SH-SY5Y (cell line): ENCODE data around the gene RAPGEF1.

ENCODE experiments used
- GATA2 ChIP-seq: IDR thresholded peaks from 2 replicates; pipeline ENCODE4 v1.6.1; 2011; ENCODE audit warnings: mild to moderate bottlenecking, low read depth, low read length
- GATA3 ChIP-seq: IDR thresholded peaks from 2 replicates; pipeline ENCODE4 v1.6.1; 2011; ENCODE audit warnings: low read depth, mild to moderate bottlenecking, low read length, moderate library complexity

RAPGEF1 gene

DNA sequence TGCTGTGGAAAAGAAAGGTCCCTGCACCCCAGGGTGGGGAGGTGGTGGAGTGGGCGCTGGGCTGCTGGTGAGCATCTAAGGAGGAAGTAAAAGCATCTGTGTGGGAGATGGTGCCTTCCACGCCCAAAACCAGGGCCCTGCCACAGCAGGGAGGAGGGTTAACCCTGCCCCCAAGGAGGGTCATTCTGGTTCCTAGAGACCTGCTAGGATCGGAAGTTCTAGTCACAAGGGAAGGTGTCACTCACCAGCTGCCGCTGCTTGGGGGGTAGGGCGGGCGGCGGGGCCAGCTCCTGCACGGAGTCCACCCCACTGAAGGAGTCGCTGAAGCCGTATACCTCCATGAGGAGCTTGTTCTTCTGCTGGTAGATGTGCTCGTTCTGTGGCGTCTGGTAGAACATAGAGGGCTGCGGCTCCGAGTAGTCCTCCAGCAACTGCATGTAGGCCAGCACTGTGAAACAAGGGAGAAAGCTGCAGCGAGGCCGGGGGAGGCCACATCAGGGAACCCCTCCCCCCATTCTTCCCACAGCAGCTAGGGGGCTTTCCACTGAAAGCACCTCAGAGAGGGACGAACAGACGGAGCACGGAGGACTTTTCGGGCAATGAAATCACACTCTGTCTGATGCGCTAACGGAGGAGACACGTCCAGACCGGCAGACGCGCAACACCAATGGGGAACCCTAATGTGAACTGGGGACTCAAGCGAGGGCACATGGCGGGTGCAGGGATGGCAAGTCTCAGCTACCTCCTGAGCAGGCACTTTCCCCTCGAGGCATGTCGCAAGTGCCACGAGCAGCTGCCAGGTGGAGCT lies 118.1 kb downstream of the RAPGEF1 start:
- TF ChIP-seq GATA2 (no peak), GATA3 (no peak)

DNA sequence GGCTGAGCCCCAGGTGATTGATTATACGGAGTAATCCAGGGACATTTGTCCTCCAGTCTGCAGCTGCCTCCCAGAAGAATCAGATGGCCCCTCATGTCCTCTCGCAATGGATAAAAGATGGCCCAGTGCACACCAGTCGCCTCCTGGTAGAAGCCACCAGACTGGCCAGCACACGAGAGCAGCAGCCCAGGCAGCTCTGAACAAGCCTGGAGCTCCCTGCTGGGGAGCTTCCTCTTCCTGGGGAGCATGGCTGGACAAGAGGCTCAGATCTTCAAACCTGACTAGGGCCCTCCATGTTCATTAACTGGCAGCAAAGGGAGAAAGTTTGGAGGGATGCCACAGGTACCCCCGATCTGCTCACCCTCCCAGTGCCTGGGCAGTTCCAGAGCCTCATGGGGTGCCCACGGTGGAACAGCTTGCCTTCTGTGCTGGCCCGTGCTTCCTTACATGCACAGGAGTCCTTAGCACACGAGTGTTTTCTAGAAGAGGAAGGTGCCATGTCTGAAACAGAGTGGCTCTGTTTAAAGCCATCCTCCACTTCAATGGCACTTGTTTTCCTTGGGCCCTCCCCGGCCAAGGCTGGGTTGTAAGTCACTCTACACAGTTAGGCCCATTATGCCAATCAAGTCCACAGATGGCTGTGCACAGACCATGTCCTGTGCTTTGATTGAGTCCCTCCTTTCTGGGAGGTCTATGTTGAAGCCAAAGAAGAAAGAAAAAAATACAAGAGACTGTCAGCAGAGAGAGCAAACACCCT lies 118.9 kb downstream of the RAPGEF1 start:
- no peak for TF ChIP-seq GATA3
- TF ChIP-seq GATA2, result no peak

DNA sequence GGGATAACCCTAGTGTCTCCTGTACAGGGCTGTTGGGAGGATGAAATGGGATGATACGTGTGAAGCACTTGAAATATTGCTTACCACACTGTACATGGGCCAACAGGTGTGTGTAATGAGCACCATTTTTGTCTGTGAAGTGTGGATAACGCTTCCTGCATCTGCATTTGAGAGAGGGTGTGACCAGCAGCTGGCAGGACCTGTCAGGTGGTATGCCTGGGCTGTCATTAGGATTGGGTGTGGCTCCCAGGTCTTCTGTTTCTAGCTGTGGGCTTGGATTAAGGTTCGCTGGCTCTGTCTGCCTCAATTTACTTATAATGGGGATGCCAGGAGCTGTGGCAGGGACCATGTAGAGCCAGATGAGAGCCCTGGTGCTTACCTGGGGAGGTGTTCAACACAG lies 120.2 kb downstream of the RAPGEF1 start:
- TF ChIP-seq GATA3 (no peak), GATA2 (no peak)

DNA sequence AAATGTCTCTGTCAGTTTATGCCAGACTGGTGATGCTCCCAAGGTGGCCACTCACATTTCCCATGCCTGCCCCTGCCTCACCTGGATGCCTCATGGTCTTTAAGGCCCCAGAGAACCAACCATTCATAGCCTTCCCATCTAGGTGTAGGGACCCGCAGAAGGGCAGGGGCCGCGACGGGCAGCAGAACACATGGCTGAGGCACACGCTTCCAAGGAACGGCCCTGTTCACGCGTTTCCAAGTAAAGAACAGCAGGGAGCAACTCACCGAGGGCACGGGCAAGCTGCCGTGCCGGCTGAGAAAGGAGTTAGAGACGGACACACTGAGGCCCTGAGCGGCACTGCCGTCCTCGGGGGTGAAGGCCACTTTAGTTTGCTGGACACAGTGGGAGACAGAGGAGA lies 121.1 kb downstream of the RAPGEF1 start:
- TF ChIP-seq GATA3, result no peak

DNA sequence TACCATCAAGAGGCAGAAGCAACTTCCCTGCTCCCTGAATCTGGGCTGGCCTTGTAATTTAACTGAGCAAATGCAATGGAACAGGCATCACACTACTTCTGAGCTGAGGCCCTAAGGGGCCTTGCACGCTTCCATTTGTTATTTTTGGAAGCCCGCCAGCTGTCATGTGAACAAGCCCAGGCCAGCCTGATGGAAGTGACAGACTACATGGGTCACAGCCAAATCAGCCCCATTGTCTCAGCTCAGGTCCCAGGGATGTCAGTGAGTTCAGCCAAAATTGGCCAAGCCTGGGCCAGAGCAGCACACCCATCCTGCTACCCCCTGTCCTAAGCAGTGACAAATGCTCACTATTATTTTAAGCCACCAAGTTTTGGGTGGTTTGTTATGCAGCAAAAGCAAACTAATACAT lies 121.8 kb downstream of the RAPGEF1 start:
- no peak for TF ChIP-seq GATA2
- no peak for TF ChIP-seq GATA3

DNA sequence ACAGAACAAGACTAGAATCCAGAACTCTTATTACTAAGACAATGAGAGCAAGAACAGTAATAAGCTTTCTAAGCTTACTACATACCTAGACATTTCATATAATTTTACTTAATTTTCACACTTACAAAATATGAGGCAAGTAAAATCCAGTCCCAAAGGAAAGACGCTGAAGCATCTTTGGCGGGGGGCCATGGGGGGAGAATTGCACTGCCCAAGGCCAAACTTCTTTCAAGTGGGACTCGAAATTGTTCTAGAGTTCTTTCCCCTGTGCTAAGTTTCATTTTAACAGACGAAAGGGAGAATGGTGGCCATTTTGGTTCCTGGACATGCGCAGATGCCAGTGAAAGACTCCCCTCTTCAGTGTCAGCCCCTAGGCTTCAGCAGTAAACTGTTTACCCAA lies 122.3 kb downstream of the RAPGEF1 start:
- no peak for TF ChIP-seq GATA3
- TF ChIP-seq GATA2, result no peak

DNA sequence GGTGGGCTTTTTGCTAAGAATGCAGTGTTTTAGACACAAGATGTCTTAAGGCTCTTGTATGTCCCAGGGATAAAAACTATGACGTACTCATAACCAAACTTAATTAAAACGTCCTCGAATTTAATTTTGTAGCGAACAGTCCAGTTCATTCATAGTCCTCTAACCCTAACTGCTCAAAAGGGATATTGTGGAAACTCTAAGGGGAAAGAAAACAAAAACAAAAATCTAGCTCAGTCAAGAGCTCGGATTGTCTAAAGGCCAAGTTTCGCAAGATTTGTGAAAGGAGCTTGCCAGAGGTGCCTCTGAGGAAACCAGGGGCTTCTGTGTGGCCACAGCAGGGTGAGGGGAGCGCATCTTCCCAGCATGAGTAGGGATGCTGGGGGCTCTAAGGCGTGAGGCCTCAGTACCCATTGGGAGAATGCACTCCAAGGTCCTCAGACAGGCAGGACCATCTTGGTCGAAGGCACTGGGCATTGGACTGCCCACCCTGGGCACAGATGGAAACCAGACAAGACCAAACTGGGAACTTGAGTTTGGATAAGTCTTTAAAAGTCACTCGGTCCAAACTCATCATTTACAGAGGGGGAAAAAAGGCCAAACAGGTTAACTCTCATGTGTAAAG lies 122.8 kb downstream of the RAPGEF1 start:
- TF ChIP-seq GATA3, result no peak
- no peak for TF ChIP-seq GATA2

DNA sequence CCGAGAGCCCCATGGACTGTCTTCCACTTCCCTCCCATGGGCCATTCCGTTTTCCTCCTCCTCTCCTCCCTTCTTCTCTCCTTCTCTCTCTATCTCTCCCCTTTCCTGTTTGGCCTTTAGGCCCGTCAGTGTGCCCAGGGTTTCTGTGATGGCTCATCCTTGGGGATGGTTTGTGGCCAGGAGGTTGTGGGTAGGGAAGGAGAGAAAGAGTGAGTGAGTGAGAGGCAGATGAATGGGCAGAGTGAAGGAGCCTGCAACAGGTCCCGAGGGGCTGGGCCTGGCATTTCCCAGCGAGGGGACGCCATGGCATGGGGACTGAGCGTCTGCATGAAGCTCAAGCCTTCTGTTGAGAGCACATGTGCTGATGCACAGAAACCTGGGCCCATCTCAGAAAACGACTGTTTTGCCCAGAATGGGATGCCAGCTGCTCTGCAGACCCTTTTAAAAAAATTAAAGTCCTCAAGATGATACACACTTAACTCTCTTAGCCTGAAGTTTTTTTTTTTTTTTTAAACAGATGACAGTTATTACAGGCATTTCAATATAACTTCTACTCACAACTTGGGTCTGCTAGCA lies 125.4 kb downstream of the RAPGEF1 start:
- TF ChIP-seq GATA2 (no peak), GATA3 (no peak)

DNA sequence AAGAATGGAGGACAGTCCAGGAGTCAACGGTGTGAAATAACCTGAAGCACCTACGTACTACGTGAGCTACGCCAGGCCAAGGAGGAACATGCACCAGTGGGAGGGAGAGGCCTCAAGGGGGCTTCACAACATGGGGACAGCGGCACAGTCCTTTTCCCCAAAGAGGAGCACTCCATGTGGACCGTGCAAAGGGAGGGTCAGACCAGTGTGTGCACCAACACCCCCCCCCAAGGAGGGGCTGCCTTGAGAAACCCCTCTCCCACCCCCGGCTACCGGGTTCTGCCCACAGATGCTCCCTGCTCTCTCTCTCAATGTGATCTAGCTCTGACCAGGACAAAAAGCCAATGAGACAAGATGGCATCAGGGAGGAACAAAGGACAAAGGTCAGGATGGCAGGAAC lies 126.0 kb downstream of the RAPGEF1 start:
- no peak for TF ChIP-seq GATA2
- TF ChIP-seq GATA3, result no peak

DNA sequence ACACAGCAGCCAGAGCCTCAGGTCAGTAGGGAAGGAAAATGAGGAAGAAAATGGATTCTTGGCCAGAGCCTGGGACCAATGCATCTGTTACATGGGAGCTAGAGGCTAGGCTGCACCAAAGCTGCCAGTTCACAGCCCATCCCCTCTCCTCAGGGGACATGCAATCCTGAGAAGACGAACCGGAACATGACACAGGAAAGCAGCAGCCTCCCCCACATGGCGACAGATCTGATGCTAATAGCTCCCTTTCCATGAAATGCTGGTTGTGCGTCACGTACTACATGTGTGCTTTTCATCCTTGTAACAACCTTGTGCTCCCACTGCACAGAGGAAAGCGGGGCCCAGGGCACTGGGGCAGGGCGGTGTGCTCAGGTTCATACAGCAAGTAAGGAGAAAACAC lies 127.0 kb downstream of the RAPGEF1 start:
- TF ChIP-seq GATA2, result no peak
- TF ChIP-seq GATA3, result no peak

DNA sequence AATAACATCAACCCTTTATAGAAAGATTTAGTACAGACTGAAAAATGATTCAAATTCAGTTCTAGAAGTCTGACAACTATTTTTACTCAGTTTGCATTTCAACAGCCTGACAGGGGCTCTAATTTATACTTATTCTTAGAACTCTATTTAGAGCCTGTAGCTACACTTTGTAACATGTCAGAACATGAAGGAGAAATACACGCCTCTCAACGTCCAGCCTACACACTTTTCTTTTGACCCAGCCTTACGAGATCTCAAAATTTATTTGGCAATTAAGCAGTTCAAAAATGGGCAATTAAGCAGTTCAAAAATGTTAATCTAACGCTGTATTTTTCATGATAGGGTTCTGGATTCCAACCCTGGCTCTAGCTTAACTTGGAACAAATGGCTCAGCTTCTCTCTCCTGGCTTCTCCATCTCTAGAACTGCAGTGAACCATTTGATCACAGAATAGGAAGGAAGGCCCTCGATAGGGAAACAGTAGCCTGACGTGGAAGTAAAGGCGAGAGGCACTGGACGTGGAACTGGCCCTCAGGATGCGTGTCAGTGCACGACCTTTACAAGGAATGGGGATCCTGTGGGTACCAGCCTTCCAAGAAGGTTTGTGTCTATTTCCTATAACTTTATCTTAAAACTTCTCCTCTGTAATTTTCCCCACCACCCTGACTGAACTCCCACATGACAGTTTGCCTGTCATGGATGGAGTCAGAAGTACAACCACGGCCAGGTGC lies 128.1 kb downstream of the RAPGEF1 start:
- TF ChIP-seq GATA2 (no peak), GATA3 (no peak)

DNA sequence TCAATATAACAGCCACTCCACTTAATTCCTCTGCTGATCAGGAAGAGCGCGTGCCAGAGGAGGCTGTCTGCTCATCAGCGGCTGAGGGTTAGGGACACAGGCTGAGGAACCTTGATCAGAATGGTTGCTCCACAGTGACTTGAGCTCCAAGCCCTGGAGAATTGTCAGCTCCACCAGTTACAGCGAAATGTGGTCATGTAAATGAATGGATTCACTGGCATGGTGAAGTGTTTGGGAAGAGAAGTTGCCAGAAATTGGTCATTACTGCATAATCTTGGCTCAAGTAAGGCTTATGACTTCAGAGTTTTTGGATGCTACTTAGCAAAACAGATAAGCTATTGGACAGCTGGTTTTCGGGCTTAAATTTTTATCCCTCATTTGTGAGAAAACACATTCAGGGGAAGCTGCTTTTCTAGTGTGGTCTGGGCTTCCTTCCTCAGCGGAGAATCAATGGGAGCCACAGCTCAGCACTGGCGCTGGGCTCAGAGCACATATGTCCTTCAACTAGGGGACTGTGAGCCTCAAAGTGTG lies 129.6 kb downstream of the RAPGEF1 start:
- TF ChIP-seq GATA3 (no peak), GATA2 (no peak)

DNA sequence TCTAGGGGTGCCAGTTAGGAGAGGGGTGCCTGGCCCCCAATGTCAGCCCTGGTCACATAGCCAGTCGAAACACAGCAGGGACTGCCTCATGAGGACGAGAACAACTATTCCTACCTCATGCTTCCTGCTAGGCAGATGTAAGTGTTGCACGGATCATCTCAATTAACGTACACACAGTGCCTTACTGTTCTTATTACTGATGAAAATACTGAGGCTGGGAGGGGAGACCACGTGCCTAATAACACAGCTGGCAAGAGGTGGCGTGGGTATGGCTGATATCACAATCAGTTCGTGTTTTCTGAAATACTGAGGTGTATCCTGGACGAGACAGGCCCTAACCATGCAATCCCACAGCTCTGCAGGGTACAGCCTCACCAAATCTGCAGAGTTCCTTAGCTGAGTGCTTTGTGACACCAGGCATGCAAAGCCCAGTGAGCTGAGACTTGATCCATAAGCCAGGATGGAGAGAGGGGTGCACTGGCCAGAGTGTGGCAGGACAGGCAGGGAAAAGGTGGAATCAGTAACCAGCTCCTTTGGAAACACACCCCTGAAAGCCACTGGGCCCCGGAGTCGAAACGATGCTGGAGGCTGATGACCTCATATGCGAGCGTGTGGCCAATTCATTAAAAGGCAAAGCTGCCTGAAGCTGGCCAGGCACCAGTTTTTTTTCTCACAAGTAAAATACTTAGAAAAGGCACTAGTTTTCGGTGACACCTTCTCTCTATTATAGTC lies 130.6 kb downstream of the RAPGEF1 start:
- TF ChIP-seq GATA2 (no peak), GATA3 (no peak)

DNA sequence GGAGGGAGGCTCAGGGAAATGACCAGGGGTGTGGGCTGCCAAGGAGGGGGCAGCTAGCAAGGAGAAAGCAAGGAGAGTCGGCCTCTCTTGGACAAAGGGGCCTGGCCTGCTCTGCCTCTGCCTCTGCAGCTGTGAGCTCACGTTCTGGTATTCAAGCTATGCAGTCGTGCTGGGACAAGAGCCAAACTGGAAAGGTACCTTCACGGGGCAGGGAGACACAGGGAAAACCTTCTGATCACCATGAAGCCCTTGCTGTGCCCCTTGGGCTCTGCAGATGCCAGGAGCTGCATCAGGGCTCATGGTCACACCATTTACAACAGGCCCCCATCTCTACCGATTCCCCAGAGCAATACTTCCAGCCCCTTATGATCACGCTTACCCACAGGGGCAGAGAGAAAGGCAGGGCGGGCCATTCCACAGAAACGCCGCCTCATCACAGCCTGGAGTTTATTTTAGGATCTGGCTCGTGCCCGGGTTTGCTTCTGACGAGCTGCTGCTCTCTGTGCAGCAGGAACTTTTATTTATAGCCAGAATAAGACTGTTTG lies 131.3 kb downstream of the RAPGEF1 start:
- TF ChIP-seq GATA3 (no peak), GATA2 (no peak)
